COLO668 (cell line): ENCODE data around the gene TAPBPL.
"Not testable (repeated sequence)": the region's sequence is repeated elsewhere in the genome, so short reads cannot be mapped to it uniquely, and the experiment has no call there.

ENCODE experiments used
- DNase-seq: peaks from one replicate; lab custom pipeline; 2025; ENCODE audit not compliant: unreplicated experiment; lab: John Stamatoyannopoulos, UW

Gene TAPBPL

GRCh38 chr12:6462234-6462995 lies 10.6 kb downstream of the TAPBPL start:
- DNase-seq: no peak

GRCh38 chr12:6463216-6463615 lies 11.4 kb downstream of the TAPBPL start:
- DNase-seq: no peak

GRCh38 chr12:6463858-6464257 lies 12.0 kb downstream of the TAPBPL start:
- no peak for DNase-seq

- DNase-seq: no peak
Observed at GRCh38 chr12:6464531-6464930, 12.7 kb downstream of the TAPBPL start.

- DNase-seq: peak; percentile 32
Observed at GRCh38 chr12:6465467-6466183, 13.8 kb downstream of the TAPBPL start.

- DNase-seq: no peak
Observed at GRCh38 chr12:6466184-6466573, 14.3 kb downstream of the TAPBPL start.

GRCh38 chr12:6466751-6467150 lies 14.9 kb downstream of the TAPBPL start:
- not testable (repeated sequence) for DNase-seq

- DNase-seq: not testable (repeated sequence)
Observed at GRCh38 chr12:6467571-6468282, 15.9 kb downstream of the TAPBPL start.

GRCh38 chr12:6468283-6468575 lies 16.4 kb downstream of the TAPBPL start:
- no peak for DNase-seq

GRCh38 chr12:6469092-6469491 lies 17.2 kb downstream of the TAPBPL start:
- no peak for DNase-seq

- DNase-seq: no peak
Observed at GRCh38 chr12:6469609-6470374, 17.9 kb downstream of the TAPBPL start.

GRCh38 chr12:6470375-6471163 lies 18.7 kb downstream of the TAPBPL start, which contains the start of gene VAMP1:
TSS of gene VAMP1 (minus strand) at chr12:6470677. CDS start at chr12:6470531, 146 bp downstream.
- peak; percentile 94 for DNase-seq

GRCh38 chr12:6471989-6472360 lies 20.1 kb downstream of the TAPBPL start:
- no peak for DNase-seq

GRCh38 chr12:6472491-6472890 lies 20.6 kb downstream of the TAPBPL start:
- no peak for DNase-seq

GRCh38 chr12:6475233-6475975 lies 23.6 kb downstream of the TAPBPL start:
- DNase-seq: not testable (repeated sequence)

GRCh38 chr12:6476489-6476888 lies 24.6 kb downstream of the TAPBPL start:
- DNase-seq: no peak

GRCh38 chr12:6477601-6478377 lies 25.9 kb downstream of the TAPBPL start:
- DNase-seq: peak; percentile 5

GRCh38 chr12:6478416-6478815 lies 26.6 kb downstream of the TAPBPL start:
- no peak for DNase-seq

- DNase-seq: no peak
Observed at GRCh38 chr12:6488240-6488639, 36.4 kb downstream of the TAPBPL start.
